ENCODE results near the gene BCR. TPM values are rescaled to one million over a fixed set of nuclear protein-coding genes. Genes with fewer than 3 reads are reported as not detected.

BCR gene
- total and polyA plus RNA-seq, 2 experiments from 2014 or later = 38.8 to 42.2 TPM

GRCh38 chr22:23292453-23293350 lies 112.4 kb downstream of the BCR start:
- H3K36me3 ChIP-seq (replicated peaks; ENCODE audit: insufficient read depth, low read depth) = no peaks in the 10 kb centered on the region
- H3K4me3 ChIP-seq = no peak overlapping the region
- no peak overlapping the region for H3K4me2 ChIP-seq
- H3K27me3 ChIP-seq = no peaks in the 10 kb centered on the region
- no peaks in the 10 kb centered on the region for H3K9me2 ChIP-seq (replicated peaks; ENCODE audit: insufficient read depth)
- DNase-seq (ENCODE audit: low spot score) = no peak
- no peaks in the 10 kb centered on the region for H3K9me3 ChIP-seq (ENCODE audit: low read depth)
- TF ChIP-seq EZH2 (IDR thresholded peaks at IDR 0.05; ENCODE audit: borderline replicate concordance) (no peak), EZH2phosphoT487 (IDR thresholded peaks at IDR 0.05; ENCODE audit: low read depth, severe bottlenecking, unreplicated experiment) (no peak), CTCF (IDR thresholded peaks at IDR 0.05; ENCODE audit: poor library complexity) (no peak)
- H3K4me1 ChIP-seq (ENCODE audit: insufficient read depth) = peaks cover 8% of the 10 kb centered on the region
- no peak overlapping the region for H2AFZ ChIP-seq
- 87% methylated on average over 17 of the region's 17 CpGs for WGBS (ENCODE audit: low lambda C conversion rate, missing lambda C conversion rate)
- H3K27ac ChIP-seq = no peak overlapping the region
- no peaks in the 10 kb centered on the region for H3K79me2 ChIP-seq
- no peaks in the 10 kb centered on the region for H4K20me1 ChIP-seq (ENCODE audit: insufficient read depth, poor library complexity, severe bottlenecking)

GRCh38 chr22:23293720-23294119 lies 113.4 kb downstream of the BCR start:
- no peaks in the 10 kb centered on the region for H3K27me3 ChIP-seq
- no peak overlapping the region for H3K27ac ChIP-seq
- no peak overlapping the region for H3K4me2 ChIP-seq
- no peaks in the 10 kb centered on the region for H3K79me2 ChIP-seq
- H3K36me3 ChIP-seq (replicated peaks; ENCODE audit: insufficient read depth, low read depth) = no peaks in the 10 kb centered on the region
- no peak overlapping the region for H3K4me3 ChIP-seq
- no peak overlapping the region for H2AFZ ChIP-seq
- no peak for DNase-seq (ENCODE audit: low spot score)
- peaks cover 8% of the 10 kb centered on the region for H3K4me1 ChIP-seq (ENCODE audit: insufficient read depth)
- WGBS (ENCODE audit: low lambda C conversion rate, missing lambda C conversion rate) = 98% methylated on average over 14 of the region's 14 CpGs
- H3K9me3 ChIP-seq (ENCODE audit: low read depth) = no peaks in the 10 kb centered on the region
- no peaks in the 10 kb centered on the region for H3K9me2 ChIP-seq (replicated peaks; ENCODE audit: insufficient read depth)
- no peaks in the 10 kb centered on the region for H4K20me1 ChIP-seq (ENCODE audit: insufficient read depth, poor library complexity, severe bottlenecking)
- TF ChIP-seq EZH2phosphoT487 (IDR thresholded peaks at IDR 0.05; ENCODE audit: low read depth, severe bottlenecking, unreplicated experiment) (no peak), EZH2 (IDR thresholded peaks at IDR 0.05; ENCODE audit: borderline replicate concordance) (no peak), CTCF (IDR thresholded peaks at IDR 0.05; ENCODE audit: poor library complexity) (no peak)

- no peak overlapping the region for H3K4me2 ChIP-seq
- no peaks in the 10 kb centered on the region for H3K36me3 ChIP-seq (replicated peaks; ENCODE audit: insufficient read depth, low read depth)
- peaks cover 8% of the 10 kb centered on the region for H3K4me1 ChIP-seq (ENCODE audit: insufficient read depth)
- no peaks in the 10 kb centered on the region for H4K20me1 ChIP-seq (ENCODE audit: insufficient read depth, poor library complexity, severe bottlenecking)
- H3K79me2 ChIP-seq = no peaks in the 10 kb centered on the region
- no peak overlapping the region for H3K4me3 ChIP-seq
- no peak for DNase-seq (ENCODE audit: low spot score)
- H3K27ac ChIP-seq = no peak overlapping the region
- no peaks in the 10 kb centered on the region for H3K9me3 ChIP-seq (ENCODE audit: low read depth)
- no peaks in the 10 kb centered on the region for H3K9me2 ChIP-seq (replicated peaks; ENCODE audit: insufficient read depth)
- WGBS (ENCODE audit: low lambda C conversion rate, missing lambda C conversion rate) = 99% methylated on average over 11 of the region's 11 CpGs
- H3K27me3 ChIP-seq = no peaks in the 10 kb centered on the region
- TF ChIP-seq EZH2 (IDR thresholded peaks at IDR 0.05; ENCODE audit: borderline replicate concordance) = no peak
- no peak for TF ChIP-seq EZH2phosphoT487 (IDR thresholded peaks at IDR 0.05; ENCODE audit: low read depth, severe bottlenecking, unreplicated experiment)
- no peak for TF ChIP-seq CTCF (IDR thresholded peaks at IDR 0.05; ENCODE audit: poor library complexity)
- no peak overlapping the region for H2AFZ ChIP-seq
These were observed 113.9 kb downstream of the BCR start for GRCh38 chr22:23294221-23294620.

Measured in hepatocyte (in vitro differentiated cells).